ENCODE measurements around the gene RPAP3. TPM values are rescaled to one million over a fixed set of nuclear protein-coding genes. Genes with fewer than 3 reads are reported as not detected.

RPAP3 gene
- total RNA-seq, 2 donors from 2014 or later = 12.2 to 14.3 TPM

DNA sequence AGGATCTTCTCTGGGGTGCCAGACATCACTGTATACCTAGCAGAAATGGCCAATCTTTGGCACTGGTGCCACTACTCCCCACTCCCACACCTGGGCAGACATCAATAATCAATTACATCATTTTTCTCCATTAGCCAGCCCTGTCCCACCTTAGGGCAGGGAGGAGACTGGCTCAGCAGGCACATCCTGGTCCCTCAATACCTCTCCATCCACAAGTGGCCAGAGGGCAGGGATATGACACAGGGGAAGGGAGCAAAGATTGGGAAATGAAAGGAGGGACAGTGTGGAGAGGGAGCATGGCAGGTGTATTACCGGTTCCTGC, 42.6 kb upstream of the RPAP3 start:
- TF ChIP-seq, protein P1, sequence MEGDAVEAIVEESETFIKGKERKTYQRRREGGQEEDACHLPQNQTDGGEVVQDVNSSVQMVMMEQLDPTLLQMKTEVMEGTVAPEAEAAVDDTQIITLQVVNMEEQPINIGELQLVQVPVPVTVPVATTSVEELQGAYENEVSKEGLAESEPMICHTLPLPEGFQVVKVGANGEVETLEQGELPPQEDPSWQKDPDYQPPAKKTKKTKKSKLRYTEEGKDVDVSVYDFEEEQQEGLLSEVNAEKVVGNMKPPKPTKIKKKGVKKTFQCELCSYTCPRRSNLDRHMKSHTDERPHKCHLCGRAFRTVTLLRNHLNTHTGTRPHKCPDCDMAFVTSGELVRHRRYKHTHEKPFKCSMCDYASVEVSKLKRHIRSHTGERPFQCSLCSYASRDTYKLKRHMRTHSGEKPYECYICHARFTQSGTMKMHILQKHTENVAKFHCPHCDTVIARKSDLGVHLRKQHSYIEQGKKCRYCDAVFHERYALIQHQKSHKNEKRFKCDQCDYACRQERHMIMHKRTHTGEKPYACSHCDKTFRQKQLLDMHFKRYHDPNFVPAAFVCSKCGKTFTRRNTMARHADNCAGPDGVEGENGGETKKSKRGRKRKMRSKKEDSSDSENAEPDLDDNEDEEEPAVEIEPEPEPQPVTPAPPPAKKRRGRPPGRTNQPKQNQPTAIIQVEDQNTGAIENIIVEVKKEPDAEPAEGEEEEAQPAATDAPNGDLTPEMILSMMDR (IDR thresholded peaks at IDR 0.05) = no peak
- Histone ChIP-seq H3K4me3 (no peak overlapping the region), H3K27ac (no peak overlapping the region), H3K36me3 (peaks cover 9% of the 10 kb centered on the region), H3K4me1 (peaks cover 0 to 39% of the 10 kb centered on the region in 2 donors), H3K9me3 (no peaks in the 10 kb centered on the region), H3K27me3 (no peaks in the 10 kb centered on the region)
- no peak for DNase-seq (ENCODE audit: low spot score)

GRCh38 chr12:47747596-47748506, 42.0 kb upstream of the RPAP3 start:
- TF ChIP-seq, protein P1 (IDR thresholded peaks at IDR 0.05) = no peak
- H3K36me3 ChIP-seq = peaks cover 9% of the 10 kb centered on the region
- H3K4me3 ChIP-seq = no peak overlapping the region
- H3K27me3 ChIP-seq = no peaks in the 10 kb centered on the region
- DNase-seq (ENCODE audit: low spot score) = no peak
- H3K27ac ChIP-seq = no peak overlapping the region
- H3K4me1 ChIP-seq = peaks cover 0 to 33% of the 10 kb centered on the region in 2 donors
- no peaks in the 10 kb centered on the region for H3K9me3 ChIP-seq

DNA sequence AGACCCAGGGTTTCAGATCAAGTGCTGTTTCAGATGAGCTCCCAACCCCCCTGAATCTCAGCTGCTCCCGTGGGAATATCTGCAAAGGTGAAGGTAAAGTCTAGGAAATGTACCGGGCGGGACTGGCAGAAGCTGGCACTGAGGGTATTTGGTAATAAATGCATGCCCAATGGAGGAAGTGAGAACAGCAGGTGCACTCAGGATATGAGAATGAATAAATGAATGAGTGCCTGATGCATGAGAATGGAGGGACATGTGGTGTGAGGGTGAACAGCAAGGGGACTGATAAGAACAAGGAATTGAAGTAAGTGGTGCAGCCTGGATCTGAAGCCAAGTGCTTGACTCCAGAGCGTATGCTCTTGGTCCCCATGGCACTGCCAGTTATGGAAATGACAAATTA, 41.3 kb upstream of the RPAP3 start:
- Histone ChIP-seq H3K27ac (no peak overlapping the region), H3K9me3 (no peaks in the 10 kb centered on the region), H3K4me1 (peaks cover 0 to 29% of the 10 kb centered on the region in 2 donors), H3K27me3 (no peaks in the 10 kb centered on the region), H3K36me3 (peaks cover 9% of the 10 kb centered on the region), H3K4me3 (no peak overlapping the region)
- TF ChIP-seq, protein P1 (IDR thresholded peaks at IDR 0.05) = no peak
- DNase-seq (ENCODE audit: low spot score) = no peak

DNA sequence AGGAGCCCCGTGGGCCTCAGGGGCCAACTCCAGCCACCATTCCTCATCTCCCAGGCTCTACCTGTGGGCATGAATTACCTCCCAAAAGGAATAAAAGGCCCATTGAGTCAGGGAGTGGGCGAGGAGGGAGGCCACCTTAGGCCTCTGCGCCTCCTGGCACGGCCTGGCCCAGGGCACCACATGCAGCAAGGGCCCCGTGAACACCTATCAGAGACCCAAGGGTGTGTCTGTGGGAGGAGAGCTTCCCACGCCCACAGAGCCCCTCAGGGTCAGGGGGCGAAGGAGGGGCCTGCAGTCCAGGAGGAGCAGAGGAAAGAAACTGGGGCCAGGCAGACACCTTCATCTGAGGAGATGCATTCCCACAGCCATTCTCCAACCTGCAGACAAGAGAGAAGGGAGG, 40.7 kb upstream of the RPAP3 start:
- peaks cover 9% of the 10 kb centered on the region for H3K36me3 ChIP-seq
- peaks cover 0 to 29% of the 10 kb centered on the region in 2 donors for H3K4me1 ChIP-seq
- no peak overlapping the region for H3K4me3 ChIP-seq
- H3K27me3 ChIP-seq = no peaks in the 10 kb centered on the region
- TF ChIP-seq, protein P1 (IDR thresholded peaks at IDR 0.05) = no peak
- H3K27ac ChIP-seq = no peak overlapping the region
- no peak for DNase-seq (ENCODE audit: low spot score)
- no peaks in the 10 kb centered on the region for H3K9me3 ChIP-seq

GRCh38 chr12:47746073-47746472, 40.2 kb upstream of the RPAP3 start:
- no peak overlapping the region for H3K4me3 ChIP-seq
- H3K27ac ChIP-seq = no peak overlapping the region
- H3K9me3 ChIP-seq = no peaks in the 10 kb centered on the region
- DNase-seq (ENCODE audit: low spot score) = no peak
- no peaks in the 10 kb centered on the region for H3K27me3 ChIP-seq
- H3K4me1 ChIP-seq = peaks cover 0 to 30% of the 10 kb centered on the region in 2 donors
- peaks cover 9% of the 10 kb centered on the region for H3K36me3 ChIP-seq
- TF ChIP-seq, protein P1 (IDR thresholded peaks at IDR 0.05) = no peak
